Hindlimb muscle (tissue), 1 donor: ENCODE results near the gene ZNF630. TPM values are rescaled to one million over a fixed set of nuclear protein-coding genes. Genes with fewer than 3 reads are reported as not detected.
"Not testable (repeated sequence)": the region's sequence is repeated elsewhere in the genome, so short reads cannot be mapped to it uniquely, and the experiment has no call there.

Experiments
- DNase-seq: peaks from one replicate; pipeline ENCODE4 v3.0.0-alpha.2; 2013
- polyA plus RNA-seq: library from polyadenylated mRNA; unstranded; fragments of 120-200 nt; gene quantifications from one replicate; pipeline ENCODE4 v1.2.1, GENCODE V29; 2013; ENCODE audit not compliant: insufficient read length

ZNF630 gene
- polyA plus RNA-seq: 2.4 TPM

GRCh38 chrX:48071064-48071985 lies at the start of gene ZNF630:
Gene ZNF630 (minus strand): TSS chrX:48071640. CDS start chrX:48066886, 4,754 bp downstream.
- DNase-seq: peak; percentile 71

- DNase-seq: no peak
These were observed 36.3 kb upstream of the ZNF630 start for GRCh38 chrX:48107717-48108116.

- DNase-seq: no peak
These were observed 31.5 kb upstream of the ZNF630 start for GRCh38 chrX:48102874-48103374.

- no peak for DNase-seq
These were observed 30.0 kb upstream of the ZNF630 start for GRCh38 chrX:48101443-48101842.

- not testable (repeated sequence) for DNase-seq
These were observed 21.1 kb upstream of the ZNF630 start for GRCh38 chrX:48092558-48092957.

- DNase-seq: no peak
These were observed 18.7 kb upstream of the ZNF630 start for GRCh38 chrX:48090123-48090522.

- no peak for DNase-seq
These were observed 14.6 kb upstream of the ZNF630 start for GRCh38 chrX:48086082-48086481.

- DNase-seq: no peak
These were observed 12.3 kb upstream of the ZNF630 start for GRCh38 chrX:48083706-48084105.

- DNase-seq: peak; percentile 34
These were observed 11.8 kb upstream of the ZNF630 start for GRCh38 chrX:48083212-48083611.

- no peak for DNase-seq
These were observed 4.9 kb upstream of the ZNF630 start for GRCh38 chrX:48076343-48076742.

GRCh38 chrX:48071986-48072605 lies 656 bp upstream of the ZNF630 start:
- DNase-seq: no peak

GRCh38 chrX:48068096-48068887 lies 3.1 kb downstream of the ZNF630 start:
- DNase-seq: no peak

GRCh38 chrX:48064261-48064660 lies 7.2 kb downstream of the ZNF630 start:
- no peak for DNase-seq

GRCh38 chrX:48059296-48059639 lies 12.2 kb downstream of the ZNF630 start:
- DNase-seq: no peak

GRCh38 chrX:48058621-48059295 lies 12.7 kb downstream of the ZNF630 start:
- no peak for DNase-seq

GRCh38 chrX:48046846-48047245 lies 24.6 kb downstream of the ZNF630 start:
- no peak for DNase-seq

GRCh38 chrX:48045410-48046311 lies 25.8 kb downstream of the ZNF630 start:
- DNase-seq: no peak

GRCh38 chrX:48043056-48043455 lies 28.4 kb downstream of the ZNF630 start:
- DNase-seq: no peak

- DNase-seq: no peak
These were observed 35.5 kb downstream of the ZNF630 start for GRCh38 chrX:48035891-48036290.

- DNase-seq: not testable (repeated sequence)
These were observed 40.7 kb downstream of the ZNF630 start for GRCh38 chrX:48030641-48031173.

- DNase-seq: no peak
These were observed 41.2 kb downstream of the ZNF630 start for GRCh38 chrX:48030237-48030636.
